NCI-H2227 (cell line): ENCODE results near the gene CRYBB1.

Experiments
- DNase-seq: peaks from one replicate; lab custom pipeline; 2025; ENCODE audit not compliant: unreplicated experiment; lab: John Stamatoyannopoulos, UW

Gene CRYBB1

DNA sequence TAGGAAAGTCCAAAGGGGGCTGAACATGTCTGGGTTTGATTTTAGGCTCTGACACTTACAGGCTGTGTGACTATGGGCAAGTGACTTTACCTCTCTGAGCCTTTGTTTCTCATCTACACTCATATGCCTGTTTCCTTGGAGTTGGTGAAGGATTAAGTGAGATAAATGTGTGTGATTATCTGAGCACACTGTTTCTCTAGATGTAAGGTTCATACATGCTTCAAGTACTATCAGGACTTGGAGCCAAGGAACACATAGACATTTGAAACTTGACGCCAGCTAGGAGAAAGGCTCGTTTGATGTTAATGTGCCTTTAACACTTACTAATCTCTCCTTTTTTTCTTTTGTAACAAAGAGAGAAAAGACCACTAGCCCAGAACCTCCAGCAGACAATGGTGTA is 9.7 kb downstream of the CRYBB1 start:
- no peak for DNase-seq

DNA sequence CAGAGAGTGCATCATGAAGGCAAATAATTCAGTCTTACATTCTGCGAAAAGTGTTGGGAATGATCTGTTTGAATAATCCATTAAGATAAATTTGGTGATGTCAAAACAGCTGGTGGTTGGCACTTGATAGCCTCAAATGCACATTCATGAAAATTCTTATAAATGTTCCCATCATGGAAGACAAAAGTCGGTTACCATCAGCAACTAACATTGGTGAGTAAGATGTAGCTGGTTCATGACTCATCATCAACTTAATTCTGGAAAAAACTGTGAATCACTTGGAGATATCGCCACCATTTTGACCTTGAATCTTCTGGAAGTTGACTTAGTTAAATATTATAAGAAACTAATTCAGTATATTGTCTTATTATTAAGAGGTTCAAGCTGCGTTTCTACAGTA is 11.2 kb downstream of the CRYBB1 start:
- no peak for DNase-seq

DNA sequence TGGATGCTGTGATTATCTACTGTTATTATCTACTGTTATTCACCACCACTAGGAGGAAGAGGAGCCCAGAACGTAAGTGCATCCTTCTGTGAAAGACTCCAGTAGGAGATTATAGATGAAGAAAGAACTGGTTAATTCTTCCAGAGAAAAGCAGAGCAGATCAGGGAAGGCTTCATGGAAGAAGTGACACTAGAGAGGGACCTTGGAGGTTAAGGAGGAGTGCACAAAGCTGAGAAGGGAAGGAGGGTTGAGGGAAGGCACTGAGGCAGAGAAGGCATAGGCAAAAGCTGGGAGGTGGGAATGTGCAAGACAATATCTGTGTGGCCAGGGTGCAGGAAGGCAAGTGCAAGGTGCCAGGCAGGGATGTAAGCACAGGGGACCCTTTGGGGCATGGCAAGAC is 13.5 kb downstream of the CRYBB1 start:
- DNase-seq = no peak

DNA sequence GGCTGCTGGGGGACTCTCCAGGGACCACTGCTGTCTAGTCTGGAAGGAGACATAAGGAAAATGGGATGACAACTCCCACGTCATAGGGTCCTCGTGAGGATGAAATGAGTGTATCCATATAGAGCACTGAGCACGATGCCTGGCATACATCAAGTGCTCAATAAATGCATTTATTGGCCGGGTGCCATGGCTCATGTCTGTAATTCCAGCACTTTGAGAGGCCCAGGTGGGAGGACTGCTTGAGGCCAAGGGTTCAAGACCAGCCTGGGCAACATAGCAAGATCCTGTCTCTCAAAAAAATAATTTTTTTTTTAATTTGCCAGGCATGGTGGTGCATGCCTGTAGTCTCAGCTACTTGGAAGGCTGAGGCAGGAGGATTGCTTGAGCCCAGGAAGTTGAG is 15.7 kb downstream of the CRYBB1 start:
- no peak for DNase-seq

DNA sequence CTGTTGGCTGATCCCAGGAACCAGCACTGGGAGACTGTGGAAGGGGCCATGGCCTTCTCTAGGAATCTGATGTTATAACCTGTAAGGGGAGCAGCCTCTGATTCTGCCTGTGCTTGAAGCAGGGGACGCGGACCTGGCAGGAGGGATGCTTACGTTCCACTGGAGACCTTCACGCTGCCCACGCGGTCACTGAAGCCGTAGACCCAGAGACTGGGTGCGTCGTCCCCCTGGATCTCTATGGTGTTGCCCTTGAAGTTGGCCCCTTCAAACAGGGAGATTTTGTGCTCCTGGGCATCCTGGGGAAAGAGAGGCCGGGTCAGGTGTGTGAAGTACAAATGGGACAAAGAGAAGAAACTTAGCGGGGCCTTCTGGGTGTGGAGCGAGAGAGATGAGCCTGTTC is 16.1 kb downstream of the CRYBB1 start:
- no peak for DNase-seq

DNA sequence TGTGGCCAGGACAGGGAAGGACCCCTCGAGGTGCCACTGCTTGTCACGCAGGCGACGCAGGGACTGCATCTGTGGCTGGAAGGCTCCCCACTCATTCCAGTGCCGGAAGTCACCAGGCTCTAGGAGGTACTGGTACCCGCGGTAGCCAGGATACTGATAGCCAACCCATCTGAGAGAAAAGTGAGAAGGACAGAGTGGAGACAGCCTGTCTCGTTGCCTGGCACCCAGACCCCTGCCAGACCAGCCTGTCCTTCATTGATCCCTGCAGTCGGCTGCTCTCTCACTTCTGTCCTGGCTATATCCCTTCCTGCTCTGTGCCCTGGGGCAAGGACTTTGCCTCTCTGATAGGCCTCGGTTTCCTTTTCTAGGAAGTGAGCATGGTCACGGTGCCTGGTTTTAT is 18.3 kb downstream of the CRYBB1 start:
- no peak for DNase-seq

DNA sequence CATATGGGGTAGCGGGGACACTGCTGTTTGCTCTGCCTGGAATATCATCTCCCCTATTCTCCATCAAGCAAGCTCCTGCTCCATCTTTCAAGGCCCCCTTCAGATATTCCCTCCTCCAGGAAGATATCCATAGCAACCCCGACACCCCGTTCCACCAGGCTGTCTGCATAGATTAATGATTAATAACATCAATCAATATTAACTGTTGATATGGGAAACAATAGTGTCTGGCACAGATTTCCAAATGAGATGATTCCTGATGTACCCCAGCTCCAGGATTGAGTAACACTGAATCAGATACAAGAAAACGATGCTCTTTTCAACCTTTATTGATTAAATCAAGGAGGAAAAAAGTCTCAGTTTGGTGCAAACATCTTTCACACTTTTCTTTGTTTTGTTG is 20.3 kb downstream of the CRYBB1 start:
- DNase-seq = no peak

DNA sequence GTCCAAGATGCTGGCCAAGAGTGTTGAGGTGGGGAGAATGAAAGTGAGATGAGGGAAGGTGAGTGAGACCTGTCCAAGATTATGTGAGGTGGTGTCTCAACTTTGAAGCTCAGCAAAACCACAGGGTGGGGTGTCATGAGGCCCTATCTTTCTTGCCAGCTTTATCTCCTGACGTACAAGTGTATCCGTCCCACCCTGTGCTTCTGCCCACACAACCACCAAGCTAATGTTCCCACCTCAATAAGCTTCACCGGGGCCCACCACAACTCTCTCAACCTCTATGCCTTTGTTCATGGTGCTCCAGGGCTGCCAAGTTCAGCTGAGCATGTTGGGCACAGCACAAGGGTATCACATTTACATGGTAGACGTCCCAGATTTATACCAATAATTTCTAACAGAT is 20.8 kb downstream of the CRYBB1 start:
- no peak for DNase-seq

DNA sequence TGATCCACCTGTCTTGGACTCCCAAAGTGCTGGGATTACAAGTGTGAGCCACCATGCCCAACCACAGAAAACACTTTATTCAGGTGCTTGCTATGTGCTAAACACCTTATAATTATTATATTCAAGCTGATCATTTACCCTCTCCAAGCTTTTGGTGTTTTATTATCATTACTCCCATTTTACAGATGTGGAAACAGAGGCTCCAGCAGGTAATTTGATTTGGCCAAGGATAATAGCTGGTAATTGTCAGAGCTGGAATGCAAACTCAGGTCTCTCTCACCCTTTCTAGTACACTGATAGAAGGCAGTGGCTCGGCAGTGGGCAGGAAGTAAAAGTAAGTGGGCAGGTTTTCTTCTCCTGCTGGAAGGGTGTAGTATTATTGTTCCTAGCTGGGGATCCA is 24.1 kb downstream of the CRYBB1 start:
- DNase-seq = no peak

DNA sequence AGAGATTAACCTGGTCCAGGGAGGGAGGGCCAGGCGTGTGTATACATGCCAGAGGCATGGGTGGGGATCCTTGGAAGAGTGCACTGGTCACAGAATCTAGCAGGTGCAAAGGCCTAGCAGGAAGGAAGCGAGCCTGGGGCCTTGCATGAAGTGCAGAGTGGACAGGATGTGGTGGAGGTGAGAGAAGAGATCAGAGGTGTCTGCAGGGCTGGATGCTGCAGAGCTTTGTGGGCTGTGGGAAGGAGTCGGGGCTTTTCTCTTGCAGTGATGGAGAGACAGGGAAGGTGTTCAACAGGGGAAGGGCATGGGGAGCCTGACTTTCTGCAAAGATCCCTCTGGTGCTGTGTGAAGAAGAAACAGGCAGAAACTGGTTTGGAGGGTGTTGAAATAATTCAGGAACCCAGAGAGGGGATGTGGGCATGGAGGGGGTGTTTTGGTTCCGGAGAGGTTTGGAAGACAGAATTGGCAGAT is 25.4 kb downstream of the CRYBB1 start:
- DNase-seq = no peak

DNA sequence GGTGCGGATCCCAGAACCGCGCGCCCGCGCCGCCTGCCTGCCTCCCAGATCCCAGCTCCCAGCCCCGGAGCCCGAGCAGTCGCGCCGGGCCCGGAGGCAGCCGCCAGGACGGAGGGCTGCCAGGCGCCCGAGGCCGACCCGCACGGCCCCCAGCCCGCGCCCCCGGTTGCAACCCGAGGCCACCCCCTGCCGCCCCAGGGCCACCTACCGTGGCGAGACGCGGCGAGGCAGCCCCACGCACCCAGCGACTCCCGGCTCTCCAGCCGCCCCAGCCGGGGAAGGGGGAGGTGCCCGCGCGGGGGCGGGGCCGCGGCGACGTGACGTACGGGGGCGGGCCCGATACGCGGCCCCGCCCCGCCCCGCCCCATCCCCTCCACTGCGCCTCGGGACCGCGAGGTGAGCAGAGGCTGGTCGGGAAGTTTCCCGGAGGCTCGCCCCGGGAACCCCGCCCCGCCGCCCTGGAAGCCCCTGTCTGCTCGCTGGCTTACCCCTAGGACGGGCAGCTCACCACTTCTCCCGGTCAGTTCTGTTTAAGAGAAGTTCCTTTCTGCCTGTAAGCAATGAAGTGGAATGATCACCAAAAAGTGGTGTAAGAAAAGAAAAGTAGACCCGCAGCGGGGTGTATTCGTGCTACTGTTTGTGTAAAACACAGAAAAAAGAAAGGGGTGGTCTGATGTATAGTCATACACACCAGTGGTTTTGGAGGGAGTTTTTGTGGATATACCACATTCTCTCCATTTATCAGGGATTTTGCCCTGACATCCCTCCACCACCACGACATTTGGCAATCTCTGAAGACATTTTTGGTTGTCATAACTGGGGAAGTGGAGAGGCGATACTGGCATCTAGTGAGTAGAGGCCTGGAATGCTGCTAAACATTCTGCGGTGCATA is 27.7 kb downstream of the CRYBB1 start, which contains the start of gene TPST2:
TPST2 (minus strand) TSS at position 288 of the 892 bp plus-strand sequence. CDS start 48,502 bp downstream, outside the sequence.
- DNase-seq = peak; percentile 77

DNA sequence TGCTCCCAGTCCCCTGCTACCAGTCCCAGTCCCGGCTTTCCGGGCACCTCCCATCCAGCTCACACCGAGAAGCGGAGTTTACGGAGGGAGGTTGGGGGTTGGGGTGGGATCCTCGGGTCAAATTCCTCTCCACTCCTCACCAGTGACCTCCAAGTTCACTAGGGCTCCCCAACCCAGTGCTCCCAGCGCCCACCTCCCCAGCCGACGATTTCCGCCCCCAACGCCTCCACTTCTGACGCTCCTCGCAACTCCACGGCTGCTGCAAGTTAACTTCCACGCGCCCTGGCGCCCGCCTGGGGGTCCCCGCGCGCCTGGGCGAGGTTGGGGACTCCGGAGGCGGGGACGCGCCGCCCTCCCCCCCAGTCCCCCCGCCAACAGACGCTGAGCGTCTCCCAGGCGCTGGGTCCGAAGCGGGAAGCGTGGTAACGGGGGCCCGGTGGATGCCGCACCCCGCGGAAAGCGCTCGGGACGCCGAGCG is 28.4 kb downstream of the CRYBB1 start:
- DNase-seq = no peak

DNA sequence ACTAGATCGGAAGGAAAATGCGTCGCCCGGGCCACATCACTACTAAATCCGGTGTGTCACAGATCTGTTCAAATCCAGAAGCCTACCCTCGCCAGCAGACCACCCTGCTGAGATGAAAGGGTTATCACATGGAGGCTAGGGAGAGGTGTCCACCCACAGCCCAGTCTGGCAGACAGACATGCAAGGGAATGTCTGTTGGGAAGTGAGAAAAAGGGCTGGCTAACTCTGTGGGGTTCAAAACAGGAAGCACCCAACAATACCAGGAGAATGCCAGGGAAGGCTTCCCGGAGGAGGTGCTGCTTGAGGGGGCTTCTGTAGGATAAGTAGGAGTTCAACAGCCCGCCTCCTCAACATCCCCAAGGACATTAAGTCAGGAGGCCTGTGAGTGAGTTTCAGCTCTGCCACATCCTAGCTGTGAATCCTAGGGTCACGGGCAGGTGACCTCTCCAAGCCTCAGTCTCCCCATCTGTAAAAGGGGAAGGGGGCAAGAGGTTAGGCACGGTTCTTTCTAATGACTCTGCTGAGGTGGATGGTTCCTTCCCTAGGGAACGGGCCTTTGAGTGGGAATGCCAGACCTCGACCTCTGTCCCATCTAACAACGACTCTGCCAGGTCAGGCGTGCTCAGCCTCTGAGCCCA is 29.0 kb downstream of the CRYBB1 start:
- no peak for DNase-seq

DNA sequence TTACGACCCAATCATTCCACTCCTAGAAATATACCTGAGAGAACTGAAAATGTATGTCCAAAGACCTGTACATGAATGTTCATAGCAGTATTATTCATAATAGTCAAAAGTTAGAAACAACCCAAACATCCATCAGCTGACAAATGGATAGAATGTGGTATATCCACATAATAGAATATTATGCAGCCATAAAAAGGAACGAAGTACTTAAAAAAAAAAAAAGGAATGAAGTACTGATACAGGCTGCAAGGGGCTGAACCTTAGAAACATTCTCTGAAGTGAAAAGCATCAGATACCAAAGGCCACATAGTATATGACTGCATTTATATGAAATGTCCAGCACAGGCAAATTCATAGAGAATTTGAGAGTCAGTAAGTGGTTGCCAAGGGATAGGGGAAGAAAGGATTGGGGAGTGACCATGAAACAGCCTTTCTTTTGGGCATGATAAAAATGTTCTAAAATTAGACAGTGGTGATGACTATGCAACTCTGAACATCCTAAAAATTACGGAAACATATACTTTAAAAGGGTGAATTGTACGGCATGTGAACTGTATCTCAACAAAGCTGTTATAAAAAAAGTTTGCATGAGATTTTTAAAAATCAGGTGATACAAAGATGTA is 29.7 kb downstream of the CRYBB1 start:
- no peak for DNase-seq

DNA sequence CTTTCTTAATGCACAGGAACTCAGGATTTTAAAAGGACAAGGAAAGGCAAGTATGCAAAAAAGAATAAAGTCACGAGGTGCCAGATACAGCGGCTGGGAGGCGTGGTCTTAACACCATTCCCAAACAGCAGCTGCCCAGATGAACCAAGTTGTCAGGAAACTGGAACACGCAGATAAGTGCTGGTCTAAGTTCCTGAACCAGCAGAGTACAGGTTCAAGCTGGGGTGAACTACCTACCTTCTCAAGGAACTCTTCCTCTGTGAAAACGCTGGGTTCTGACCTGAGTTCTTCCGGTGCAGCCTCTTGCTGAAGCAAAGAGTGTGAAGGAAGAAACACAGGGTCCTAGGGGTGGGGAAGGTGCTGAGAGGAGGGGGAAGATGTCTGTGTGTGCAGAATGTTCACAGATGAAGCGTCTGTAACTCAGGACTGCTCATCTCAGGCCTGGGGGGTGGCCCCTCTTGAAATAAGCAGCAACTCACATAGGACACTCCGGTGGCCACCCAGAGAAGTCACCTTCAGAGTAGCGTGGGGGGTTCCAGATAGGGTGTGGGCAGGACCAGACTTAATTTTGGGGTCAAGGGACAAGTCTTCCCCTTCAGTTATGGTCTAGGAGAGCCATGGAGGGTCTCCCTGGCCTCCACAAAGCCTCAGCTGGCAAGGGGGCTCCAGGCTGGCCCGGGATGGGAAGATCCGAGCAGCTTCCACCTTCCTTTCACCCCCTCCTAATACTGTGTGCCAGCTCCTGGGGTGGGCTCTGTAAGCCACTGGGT is 31.1 kb downstream of the CRYBB1 start:
- DNase-seq = no peak

DNA sequence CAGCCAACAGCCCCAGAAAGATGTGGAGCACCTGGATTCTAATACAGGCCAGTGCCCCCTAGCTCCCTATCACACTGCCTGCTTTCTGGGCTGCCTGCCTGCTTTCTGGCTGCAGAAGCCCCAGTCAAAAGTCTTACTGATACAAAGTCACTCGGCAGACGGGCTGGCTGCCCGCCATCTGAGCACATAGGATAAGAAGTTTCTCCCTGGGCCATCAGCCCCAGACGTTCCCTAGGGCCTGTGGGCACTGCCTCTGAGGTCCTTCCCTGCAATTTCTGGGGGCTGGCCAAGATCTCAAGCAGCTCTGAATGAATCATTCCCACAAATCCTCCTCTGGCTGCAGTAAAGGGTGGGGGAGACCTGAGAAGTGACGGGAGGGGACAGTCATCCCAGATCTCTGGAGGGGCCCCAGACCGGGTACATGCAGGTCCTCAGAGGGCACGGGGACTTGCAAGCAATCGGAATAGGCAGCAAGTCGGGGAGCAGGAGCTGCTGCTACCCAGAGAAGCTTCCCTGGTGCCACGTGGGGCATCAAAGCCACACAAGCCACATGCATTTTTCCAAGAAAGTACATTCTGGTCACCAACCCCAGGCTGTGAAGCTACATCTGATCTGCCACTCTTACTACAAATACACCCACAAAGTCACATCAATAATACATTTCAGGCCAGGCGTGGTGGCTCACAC is 32.6 kb downstream of the CRYBB1 start:
- no peak for DNase-seq

DNA sequence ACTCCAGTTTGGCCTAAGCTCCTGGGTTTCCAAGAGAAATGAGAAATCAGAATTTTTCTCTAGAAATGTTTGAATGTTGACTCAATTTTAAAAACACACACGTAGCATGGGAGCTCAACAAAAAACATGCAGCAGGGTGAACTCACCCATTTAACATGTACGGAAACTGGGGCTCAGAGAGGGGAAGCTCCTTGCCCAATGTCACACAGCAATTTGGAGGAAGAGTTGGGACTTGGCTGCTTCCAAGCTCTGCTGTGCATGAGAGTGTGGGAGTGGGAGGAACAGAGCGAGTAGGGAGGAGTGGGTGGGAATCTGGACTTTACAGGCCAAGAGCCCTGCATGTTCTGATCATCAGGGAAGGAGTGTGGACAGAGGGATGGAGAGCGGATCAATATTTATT is 33.8 kb downstream of the CRYBB1 start:
- no peak for DNase-seq

DNA sequence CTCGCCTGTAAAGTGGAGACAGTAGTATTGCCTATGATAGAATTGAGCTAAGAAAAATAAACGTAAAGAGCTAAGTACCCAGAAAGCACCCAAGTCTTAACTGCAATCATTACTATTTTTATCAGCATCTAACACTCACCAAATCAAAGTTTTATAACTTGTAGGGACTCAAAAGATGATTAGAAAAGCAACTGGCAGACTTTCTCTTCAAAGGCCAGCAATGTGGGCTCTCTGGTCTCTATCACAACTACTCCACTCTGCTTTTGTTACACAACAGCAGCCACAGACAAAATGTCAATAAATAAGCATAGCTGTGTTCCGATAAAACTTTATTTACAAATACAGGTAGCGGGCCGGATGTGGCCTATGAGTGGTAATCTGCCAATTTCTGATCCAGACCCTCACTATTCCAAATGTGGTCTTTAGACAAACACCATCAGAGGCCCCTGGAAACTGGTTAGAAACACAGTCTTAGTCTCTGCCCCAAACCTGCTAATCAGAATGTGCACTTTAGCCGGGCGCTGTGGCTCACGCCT is 36.1 kb downstream of the CRYBB1 start:
- DNase-seq = no peak

DNA sequence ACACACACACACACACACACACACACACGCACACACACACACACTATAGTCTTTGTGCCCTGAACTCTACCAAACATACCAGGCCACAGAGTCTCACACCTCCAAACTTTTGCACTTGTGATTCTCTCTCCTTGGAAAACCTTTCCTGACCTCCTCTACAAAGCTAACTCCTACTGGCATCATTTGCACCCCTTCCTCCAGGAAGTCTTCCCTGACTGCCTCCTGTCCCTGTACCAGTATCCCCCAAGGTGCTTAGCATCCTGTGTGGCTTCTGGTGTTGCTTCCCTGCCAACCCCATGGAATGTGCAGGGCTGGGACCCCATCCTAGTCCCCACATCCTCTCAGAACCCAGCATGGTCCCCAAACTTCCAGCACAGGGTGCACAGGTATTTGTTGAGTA is 36.8 kb downstream of the CRYBB1 start:
- no peak for DNase-seq
